Nephron (organoid): ENCODE data around the gene ARAP2.
A peak's percentile ranks its signal among the peaks of the same experiment; 100 is the strongest.

Experiments used
- H3K27ac Mint-ChIP-seq, 3 experiments: 2 replicates each; pipeline ENCODE4 v1.8.0; 2020; ENCODE audit warnings: mixed read lengths in 3 of 3, mild to moderate bottlenecking in 2 of 3, moderate library complexity in 1 of 3
- H3K27me3 Mint-ChIP-seq: 2 replicates; pipeline ENCODE4 v1.8.0; 2021; ENCODE audit warnings: low read depth, mild to moderate bottlenecking, moderate library complexity, mixed read lengths
- H3K36me3 Mint-ChIP-seq: 2 replicates; pipeline ENCODE4 v1.8.0; 2020; ENCODE audit warnings: low read depth, mixed read lengths
- H3K4me1 Mint-ChIP-seq: 2 replicates; pipeline ENCODE4 v1.8.0; 2020; ENCODE audit warnings: mixed read lengths
- H3K4me3 Mint-ChIP-seq, 3 experiments: 2 replicates each; pipeline ENCODE4 v1.8.0; 2020; ENCODE audit warnings: mild to moderate bottlenecking in 3 of 3, mixed read lengths in 3 of 3, moderate library complexity in 2 of 3
- H3K9me3 Mint-ChIP-seq: 2 replicates; pipeline ENCODE4 v1.8.0; 2020; ENCODE audit warnings: mixed read lengths
- TF ChIP-seq, protein P1 (sequence below), 3 experiments: fragments of 200-600 bp; sonication (generic); IDR thresholded peaks; one replicate each; pipeline ENCODE4 v1.5.0; 2021; ENCODE audit warnings: antibody characterized with exemption in 3 of 3; ENCODE audit not compliant: unreplicated experiment in 3 of 3

ARAP2 gene

GRCh38 chr4:36067116-36067515 lies 177.2 kb downstream of the ARAP2 start:
- no peaks in the 10 kb centered on the region for H3K4me1 Mint-ChIP-seq
- TF ChIP-seq, protein P1, sequence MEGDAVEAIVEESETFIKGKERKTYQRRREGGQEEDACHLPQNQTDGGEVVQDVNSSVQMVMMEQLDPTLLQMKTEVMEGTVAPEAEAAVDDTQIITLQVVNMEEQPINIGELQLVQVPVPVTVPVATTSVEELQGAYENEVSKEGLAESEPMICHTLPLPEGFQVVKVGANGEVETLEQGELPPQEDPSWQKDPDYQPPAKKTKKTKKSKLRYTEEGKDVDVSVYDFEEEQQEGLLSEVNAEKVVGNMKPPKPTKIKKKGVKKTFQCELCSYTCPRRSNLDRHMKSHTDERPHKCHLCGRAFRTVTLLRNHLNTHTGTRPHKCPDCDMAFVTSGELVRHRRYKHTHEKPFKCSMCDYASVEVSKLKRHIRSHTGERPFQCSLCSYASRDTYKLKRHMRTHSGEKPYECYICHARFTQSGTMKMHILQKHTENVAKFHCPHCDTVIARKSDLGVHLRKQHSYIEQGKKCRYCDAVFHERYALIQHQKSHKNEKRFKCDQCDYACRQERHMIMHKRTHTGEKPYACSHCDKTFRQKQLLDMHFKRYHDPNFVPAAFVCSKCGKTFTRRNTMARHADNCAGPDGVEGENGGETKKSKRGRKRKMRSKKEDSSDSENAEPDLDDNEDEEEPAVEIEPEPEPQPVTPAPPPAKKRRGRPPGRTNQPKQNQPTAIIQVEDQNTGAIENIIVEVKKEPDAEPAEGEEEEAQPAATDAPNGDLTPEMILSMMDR (IDR thresholded peaks at IDR 0.05; ENCODE audit: unreplicated experiment in 3 of 3) = no peak
- no peaks in the 10 kb centered on the region for H3K9me3 Mint-ChIP-seq
- H3K4me3 Mint-ChIP-seq = no peak overlapping the region
- H3K27me3 Mint-ChIP-seq = no peaks in the 10 kb centered on the region
- H3K36me3 Mint-ChIP-seq = no peaks in the 10 kb centered on the region
- H3K27ac Mint-ChIP-seq = no peak overlapping the region

DNA sequence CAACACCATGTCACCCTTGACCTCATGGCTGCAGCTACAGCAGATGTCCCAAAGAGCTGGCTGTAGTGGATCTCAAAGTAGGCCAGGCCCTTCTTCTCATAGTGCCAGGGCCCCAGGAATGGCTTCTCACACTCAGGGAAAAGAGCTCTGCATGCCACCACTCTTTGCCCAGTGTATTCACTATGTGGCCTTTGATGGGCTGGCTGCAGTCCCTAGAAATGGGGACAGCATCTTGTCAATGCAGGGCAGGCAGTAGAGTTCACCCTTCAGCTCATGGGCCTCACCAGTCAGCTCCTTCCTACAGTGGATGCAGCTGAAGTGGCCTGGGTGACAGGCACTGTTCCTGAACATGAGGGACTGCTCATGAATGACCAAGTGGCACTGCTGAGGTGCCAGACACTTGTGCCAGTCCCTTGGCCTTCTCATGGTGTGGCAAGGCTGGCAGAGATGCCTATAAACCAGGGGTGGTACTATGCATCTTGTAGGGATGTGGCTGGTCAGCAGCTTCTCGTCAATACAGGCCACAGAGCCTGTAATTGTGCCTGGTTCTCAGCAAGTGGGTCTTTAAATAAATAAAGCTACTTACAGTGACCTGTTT lies 178.9 kb downstream of the ARAP2 start:
- no peaks in the 10 kb centered on the region for H3K27me3 Mint-ChIP-seq
- TF ChIP-seq, protein P1 (IDR thresholded peaks at IDR 0.05; ENCODE audit: unreplicated experiment in 3 of 3) = no peak
- no peaks in the 10 kb centered on the region for H3K4me1 Mint-ChIP-seq
- H3K36me3 Mint-ChIP-seq = no peaks in the 10 kb centered on the region
- no peaks in the 10 kb centered on the region for H3K9me3 Mint-ChIP-seq
- H3K4me3 Mint-ChIP-seq = no peak overlapping the region
- no peak overlapping the region for H3K27ac Mint-ChIP-seq

DNA sequence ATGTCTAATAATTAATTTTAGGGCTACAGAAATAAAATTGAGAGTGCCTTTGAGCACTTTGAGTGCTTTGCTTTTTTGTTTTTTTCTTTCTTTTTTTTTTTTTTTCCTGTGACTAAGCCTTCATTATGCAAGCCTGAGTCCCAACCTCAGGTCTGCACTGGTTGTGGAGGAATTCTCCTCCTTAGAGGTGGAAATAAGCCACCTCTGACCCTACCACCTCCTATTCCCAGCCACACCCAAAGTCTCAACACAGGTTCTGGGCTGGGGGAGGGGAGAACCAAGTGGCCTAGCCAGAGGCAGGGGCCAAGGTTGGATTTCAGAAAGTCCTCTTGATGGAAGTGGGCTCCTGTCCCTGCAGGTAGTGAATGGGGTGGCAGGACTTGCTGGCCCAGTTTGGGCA lies 180.2 kb downstream of the ARAP2 start:
- Mint-ChIP-seq H3K36me3 (no peaks in the 10 kb centered on the region), H3K27me3 (no peaks in the 10 kb centered on the region), H3K4me1 (no peaks in the 10 kb centered on the region), H3K9me3 (no peaks in the 10 kb centered on the region), H3K4me3 (no peak overlapping the region), H3K27ac (peak overlapping the region in 1 of 3 experiments; percentile 9)
- TF ChIP-seq, protein P1 (IDR thresholded peaks at IDR 0.05; ENCODE audit: unreplicated experiment in 3 of 3) = no peak

- no peaks in the 10 kb centered on the region for H3K4me1 Mint-ChIP-seq
- no peaks in the 10 kb centered on the region for H3K9me3 Mint-ChIP-seq
- H3K27ac Mint-ChIP-seq = no peak overlapping the region
- no peaks in the 10 kb centered on the region for H3K27me3 Mint-ChIP-seq
- no peak overlapping the region for H3K4me3 Mint-ChIP-seq
- TF ChIP-seq, protein P1 (IDR thresholded peaks at IDR 0.05; ENCODE audit: unreplicated experiment in 3 of 3) = no peak
- H3K36me3 Mint-ChIP-seq = no peaks in the 10 kb centered on the region
Observed at GRCh38 chr4:36056136-36056535, 188.2 kb downstream of the ARAP2 start.

GRCh38 chr4:36054694-36055422 lies 189.5 kb downstream of the ARAP2 start:
- no peaks in the 10 kb centered on the region for H3K9me3 Mint-ChIP-seq
- TF ChIP-seq, protein P1 (IDR thresholded peaks at IDR 0.05; ENCODE audit: unreplicated experiment in 3 of 3) = no peak
- H3K4me3 Mint-ChIP-seq = no peak overlapping the region
- no peaks in the 10 kb centered on the region for H3K36me3 Mint-ChIP-seq
- H3K27ac Mint-ChIP-seq = peak overlapping the region in 1 of 3 experiments; percentile 8
- H3K27me3 Mint-ChIP-seq = no peaks in the 10 kb centered on the region
- H3K4me1 Mint-ChIP-seq = no peaks in the 10 kb centered on the region

DNA sequence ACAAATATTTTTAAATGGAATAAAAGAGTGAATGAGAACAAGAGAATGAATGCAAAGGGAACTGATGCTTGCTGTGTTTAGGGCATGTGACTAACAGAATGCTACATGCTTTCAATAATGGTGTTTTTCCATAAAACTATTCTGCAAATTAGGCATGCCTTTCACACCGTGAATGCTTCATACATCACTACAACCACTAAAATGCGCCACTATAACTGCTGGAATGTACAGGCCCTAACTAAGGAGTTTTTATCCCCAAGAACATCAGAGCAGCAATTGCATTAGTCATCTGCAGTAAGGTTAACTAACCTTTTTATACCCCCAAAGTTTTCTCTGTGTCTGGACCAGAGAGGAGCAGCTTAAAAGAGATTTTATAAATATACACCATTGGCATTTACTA lies 190.4 kb downstream of the ARAP2 start:
- TF ChIP-seq, protein P1 (IDR thresholded peaks at IDR 0.05; ENCODE audit: unreplicated experiment in 3 of 3) = no peak
- no peaks in the 10 kb centered on the region for H3K36me3 Mint-ChIP-seq
- H3K27ac Mint-ChIP-seq = peak overlapping the region in 1 of 3 experiments; percentile 1
- H3K27me3 Mint-ChIP-seq = no peaks in the 10 kb centered on the region
- no peaks in the 10 kb centered on the region for H3K9me3 Mint-ChIP-seq
- no peaks in the 10 kb centered on the region for H3K4me1 Mint-ChIP-seq
- H3K4me3 Mint-ChIP-seq = no peak overlapping the region
